GM12891 (cell line): Measurements from ENCODE around the gene DDX24.

Experiments used
- POLR2A ChIP-seq: IDR thresholded peaks from 2 replicates; pipeline ENCODE4 v1.6.1; 2011; ENCODE audit warnings: low read depth, low read length, control low read depth
- SPI1 ChIP-seq: IDR thresholded peaks from 2 replicates; pipeline ENCODE4 v1.6.1; 2011; ENCODE audit warnings: low read depth, low read length, control low read depth

GRCh38 chr14:94125659-94126418, 44.8 kb upstream of the DDX24 start:
- TF ChIP-seq POLR2A (no peak), SPI1 (no peak)
